Measurements from ENCODE around the gene SDK2. TPM values are rescaled to one million over a fixed set of nuclear protein-coding genes. Genes with fewer than 3 reads are reported as not detected.

SDK2 gene
- polyA plus RNA-seq, 1 experiment: 0.01 TPM

GRCh38 chr17:73492821-73493814, 151.1 kb downstream of the SDK2 start:
- peaks cover 4% of the 10 kb centered on the region for H3K27me3 ChIP-seq (ENCODE audit: control insufficient read depth, insufficient read depth, low read length)
- DNase-seq (ENCODE audit: low read depth, low spot score): no peak
- ChIA-PET POLR2A (no interaction called here), CTCF (no interaction called here)
- no peaks in the 10 kb centered on the region for H3K9me3 ChIP-seq (ENCODE audit: control insufficient read depth, insufficient read depth, low read length)
- TF ChIP-seq CTCF (IDR thresholded peaks at IDR 0.05; ENCODE audit: low read depth, low read length): no peak
- no peak overlapping the region for H3K4me3 ChIP-seq (ENCODE audit: low read depth, low read length)
- no peak overlapping the region for H3K27ac ChIP-seq (ENCODE audit: low read depth, low read length)

- H3K4me3 ChIP-seq (ENCODE audit: low read depth, low read length): no peak overlapping the region
- H3K27me3 ChIP-seq (ENCODE audit: control insufficient read depth, insufficient read depth, low read length): no peaks in the 10 kb centered on the region
- ChIA-PET CTCF (no interaction called here), POLR2A (no interaction called here)
- H3K27ac ChIP-seq (ENCODE audit: low read depth, low read length): no peak overlapping the region
- no peaks in the 10 kb centered on the region for H3K9me3 ChIP-seq (ENCODE audit: control insufficient read depth, insufficient read depth, low read length)
- TF ChIP-seq CTCF (IDR thresholded peaks at IDR 0.05; ENCODE audit: low read depth, low read length): no peak
- DNase-seq (ENCODE audit: low read depth, low spot score): no peak
These were observed 152.0 kb downstream of the SDK2 start for GRCh38 chr17:73492125-73492820.

- POLR2A ChIA-PET: no interaction called here
- DNase-seq (ENCODE audit: low read depth, low spot score): no peak
- no peaks in the 10 kb centered on the region for H3K27me3 ChIP-seq (ENCODE audit: control insufficient read depth, insufficient read depth, low read length)
- no peak overlapping the region for H3K27ac ChIP-seq (ENCODE audit: low read depth, low read length)
- H3K4me3 ChIP-seq (ENCODE audit: low read depth, low read length): no peak overlapping the region
- CTCF ChIA-PET: no interaction called here
- no peak for TF ChIP-seq CTCF (IDR thresholded peaks at IDR 0.05; ENCODE audit: low read depth, low read length)
- no peaks in the 10 kb centered on the region for H3K9me3 ChIP-seq (ENCODE audit: control insufficient read depth, insufficient read depth, low read length)
These were observed 152.6 kb downstream of the SDK2 start for GRCh38 chr17:73491648-73492047.

GRCh38 chr17:73490851-73491250, 153.4 kb downstream of the SDK2 start:
- CTCF ChIA-PET: no interaction called here
- no peak overlapping the region for H3K4me3 ChIP-seq (ENCODE audit: low read depth, low read length)
- H3K27ac ChIP-seq (ENCODE audit: low read depth, low read length): no peak overlapping the region
- no peak for TF ChIP-seq CTCF (IDR thresholded peaks at IDR 0.05; ENCODE audit: low read depth, low read length)
- DNase-seq (ENCODE audit: low read depth, low spot score): no peak
- POLR2A ChIA-PET: no interaction called here
- H3K9me3 ChIP-seq (ENCODE audit: control insufficient read depth, insufficient read depth, low read length): peaks cover 2% of the 10 kb centered on the region
- no peaks in the 10 kb centered on the region for H3K27me3 ChIP-seq (ENCODE audit: control insufficient read depth, insufficient read depth, low read length)

DNA sequence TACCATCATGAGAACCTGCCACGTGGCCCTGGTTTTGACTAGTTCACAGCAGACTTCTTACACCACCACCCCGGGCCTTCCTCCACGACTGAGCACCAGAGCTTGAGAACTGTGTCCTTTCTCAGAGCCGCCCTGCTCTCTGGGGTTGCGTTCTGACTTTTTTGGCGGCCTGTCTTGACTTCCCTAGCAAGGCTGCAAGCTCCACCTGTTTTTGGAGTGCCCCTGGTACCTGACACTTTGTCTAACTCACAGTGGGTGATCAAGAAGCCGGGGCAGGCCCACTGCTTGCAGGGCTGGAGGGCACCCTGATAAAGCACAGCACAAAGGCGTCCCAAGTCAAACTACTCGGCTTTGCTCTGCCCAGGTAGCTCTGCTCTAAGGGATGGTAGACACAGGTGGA, 154.3 kb downstream of the SDK2 start:
- CTCF ChIA-PET: interaction anchor here (1.0 kb wide), 1 partner anchor 61 kb away, joined by 3 read pairs; no protein-coding TSS in a partner anchor
- no peak overlapping the region for H3K4me3 ChIP-seq (ENCODE audit: low read depth, low read length)
- no peaks in the 10 kb centered on the region for H3K27me3 ChIP-seq (ENCODE audit: control insufficient read depth, insufficient read depth, low read length)
- no peak overlapping the region for H3K27ac ChIP-seq (ENCODE audit: low read depth, low read length)
- DNase-seq (ENCODE audit: low read depth, low spot score): no peak
- peaks cover 11% of the 10 kb centered on the region for H3K9me3 ChIP-seq (ENCODE audit: control insufficient read depth, insufficient read depth, low read length)
- no peak for TF ChIP-seq CTCF (IDR thresholded peaks at IDR 0.05; ENCODE audit: low read depth, low read length)
- POLR2A ChIA-PET: no interaction called here

Data from AG04450 (cell line).